Karpas-422 (cell line): Measurements from ENCODE around the gene FMNL2. TPM values are rescaled to one million over a fixed set of nuclear protein-coding genes. Genes with fewer than 3 reads are reported as not detected.
"Not testable (repeated sequence)": the region's sequence is repeated elsewhere in the genome, so short reads cannot be mapped to it uniquely, and the experiment has no call there.

Experiments
- DNase-seq: peaks from one replicate; pipeline ENCODE4 v3.0.0-alpha.2; 2015
- H2AFZ ChIP-seq: fragments of 200-600 bp; sonication (generic); 2 replicates; pipeline ENCODE4 v1.6.1; 2014; ENCODE audit warnings: antibody characterized with exemption, low read length, mixed read lengths
- H3K27ac ChIP-seq: fragments of 200-600 bp; sonication (generic); 2 replicates; pipeline ENCODE4 v1.5.1; 2014; ENCODE audit warnings: mild to moderate bottlenecking, low read length, moderate library complexity
- H3K27me3 ChIP-seq: fragments of 200-600 bp; sonication (generic); 2 replicates; pipeline ENCODE4 v1.6.1; 2014; ENCODE audit warnings: low read length, mixed read lengths
- H3K36me3 ChIP-seq: fragments of 200-600 bp; sonication (generic); 2 replicates; pipeline ENCODE4 v1.6.1; 2014; ENCODE audit warnings: low read length, mixed read lengths; ENCODE audit not compliant: insufficient read depth
- H3K4me1 ChIP-seq: fragments of 200-600 bp; sonication (generic); 2 replicates; pipeline ENCODE4 v1.6.1; 2014; ENCODE audit warnings: mild to moderate bottlenecking, low read length, mixed read lengths
- H3K4me2 ChIP-seq: fragments of 200-600 bp; sonication (generic); 2 replicates; pipeline ENCODE4 v1.6.1; 2014; ENCODE audit warnings: low read length, low read depth, mild to moderate bottlenecking; ENCODE audit not compliant: poor library complexity, severe bottlenecking
- H3K4me3 ChIP-seq: fragments of 200-600 bp; sonication (generic); 2 replicates; pipeline ENCODE4 v1.5.1; 2014; ENCODE audit warnings: mild to moderate bottlenecking, antibody characterized with exemption, low read length, mixed read lengths
- H3K79me2 ChIP-seq: fragments of 200-600 bp; sonication (generic); 2 replicates; pipeline ENCODE4 v1.6.1; 2014; ENCODE audit warnings: mild to moderate bottlenecking, low read length, mixed read lengths
- H3K9ac ChIP-seq: fragments of 200-600 bp; sonication (generic); 2 replicates; pipeline ENCODE4 v1.6.0; 2014; ENCODE audit warnings: low read length
- H3K9me2 ChIP-seq: fragments of 200-600 bp; sonication (generic), shearing (Covaris generic); replicated peaks from 2 replicates; pipeline ENCODE4 v1.6.0; 2014; ENCODE audit warnings: mild to moderate bottlenecking, low read length, moderate library complexity; ENCODE audit not compliant: insufficient read depth
- H3K9me3 ChIP-seq: fragments of 300-700, 200-600 bp; sonication (generic); 2 replicates; pipeline ENCODE4 v1.6.1; 2014; ENCODE audit warnings: low read length, mixed read lengths
- H4K20me1 ChIP-seq: fragments of 200-600 bp; sonication (generic); 2 replicates; pipeline ENCODE4 v1.6.1; 2014; ENCODE audit warnings: mild to moderate bottlenecking, antibody characterized with exemption, low read length, low read depth; ENCODE audit not compliant: insufficient read depth
- total RNA-seq: library from RNA; depleted of rRNA; stranded (reverse); fragments of >200 nt; shearing (Covaris generic); gene quantifications from 2 replicates; pipeline ENCODE4 v1.2.3, GENCODE V29; 2014; ENCODE audit warnings: low replicate concordance

The FMNL2 gene
- total RNA-seq, 1 experiment from 2014 or later = 3.2 TPM

DNA sequence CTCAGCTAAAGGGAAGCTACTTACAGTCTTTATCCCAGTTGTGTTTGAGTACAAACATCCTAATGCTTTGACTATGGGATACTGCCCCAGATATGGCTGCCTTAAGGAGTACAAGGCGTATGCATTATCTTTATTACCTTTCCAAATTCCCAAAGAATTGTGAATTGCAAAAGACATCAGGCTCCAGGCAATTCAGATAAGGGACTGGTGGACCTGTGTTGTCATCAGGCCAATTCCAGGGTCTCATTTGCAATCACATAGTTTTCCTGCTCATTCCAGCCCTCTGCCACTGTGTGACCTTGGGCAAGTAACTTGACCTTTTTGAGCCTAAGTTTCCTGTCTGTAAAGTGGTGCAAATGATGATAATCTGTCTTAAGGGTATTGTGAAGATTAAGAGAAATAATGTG, 137.5 kb downstream of the FMNL2 start:
- Histone ChIP-seq H3K27ac (no peak overlapping the region), H3K9me3 (no peaks in the 10 kb centered on the region), H3K9ac (no peak overlapping the region), H4K20me1 (no peaks in the 10 kb centered on the region), H2AFZ (no peak overlapping the region), H3K79me2 (no peaks in the 10 kb centered on the region), H3K4me3 (no peak overlapping the region), H3K27me3 (no peaks in the 10 kb centered on the region), H3K9me2 (no peaks in the 10 kb centered on the region), H3K36me3 (no peaks in the 10 kb centered on the region), H3K4me1 (peaks cover 7% of the 10 kb centered on the region), H3K4me2 (no peak overlapping the region)
- DNase-seq = no peak

DNA sequence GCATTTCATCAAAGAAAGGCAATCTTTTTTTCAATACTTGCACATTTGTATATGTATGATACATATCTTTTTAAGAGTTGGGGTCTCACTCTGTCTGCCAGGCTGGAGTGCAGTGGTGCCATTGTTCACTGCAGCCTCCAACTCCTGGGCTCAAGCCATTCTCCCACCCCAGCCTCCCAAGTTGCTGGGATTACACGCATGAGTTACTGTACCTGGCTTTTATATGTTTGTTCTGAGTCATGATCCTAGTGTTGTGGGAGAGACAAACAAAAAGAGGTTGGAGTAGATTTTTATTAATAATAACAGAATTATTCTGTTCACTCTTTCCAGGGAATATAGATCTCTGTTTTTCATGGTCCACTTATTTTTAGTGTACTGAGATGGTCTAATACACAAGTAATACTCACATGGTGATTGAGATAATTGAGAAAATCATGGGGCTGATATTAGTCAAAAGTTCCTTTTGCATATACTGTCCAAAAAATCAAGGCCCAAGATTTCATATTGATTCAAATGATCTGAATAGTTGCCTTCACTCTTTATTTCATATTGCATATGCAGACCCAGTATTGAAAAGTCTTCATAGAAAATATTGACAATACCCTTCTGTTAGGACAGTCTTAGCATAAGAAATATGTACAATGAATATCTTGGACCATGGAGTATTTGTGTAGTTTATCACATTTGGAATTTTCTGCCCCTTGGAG, 138.3 kb downstream of the FMNL2 start:
- Histone ChIP-seq H3K36me3 (no peaks in the 10 kb centered on the region), H3K9me3 (no peaks in the 10 kb centered on the region), H4K20me1 (no peaks in the 10 kb centered on the region), H3K4me2 (no peak overlapping the region), H3K4me3 (no peak overlapping the region), H3K9ac (no peak overlapping the region), H3K4me1 (peaks cover 7% of the 10 kb centered on the region), H3K79me2 (no peaks in the 10 kb centered on the region), H3K27ac (no peak overlapping the region), H3K9me2 (no peaks in the 10 kb centered on the region), H3K27me3 (no peaks in the 10 kb centered on the region), H2AFZ (no peak overlapping the region)
- no peak for DNase-seq

DNA sequence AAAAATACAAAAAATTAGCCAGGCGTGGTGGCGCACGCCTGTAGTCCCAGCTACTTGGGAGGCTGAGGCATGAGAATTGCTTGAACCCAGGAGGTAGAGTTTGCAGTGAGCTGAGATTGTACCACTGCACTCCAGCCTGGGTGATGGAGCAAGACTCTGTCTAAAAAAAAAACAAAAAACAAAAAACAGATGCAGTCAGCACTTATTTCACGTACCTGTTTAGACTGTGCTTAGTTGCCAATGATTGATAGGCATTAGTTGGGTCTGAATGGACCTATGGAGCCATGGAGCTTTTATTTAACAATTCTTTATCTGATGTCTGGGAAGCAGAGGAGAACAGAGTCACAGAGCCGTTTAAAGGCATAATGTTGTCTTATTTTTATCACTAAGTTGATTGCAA, 139.5 kb downstream of the FMNL2 start:
- not testable (repeated sequence) for H3K27me3 ChIP-seq, H3K79me2 ChIP-seq, DNase-seq, H3K9ac ChIP-seq, H3K4me2 ChIP-seq, H2AFZ ChIP-seq, H3K4me3 ChIP-seq, H3K36me3 ChIP-seq, H3K27ac ChIP-seq, H3K9me3 ChIP-seq, H3K4me1 ChIP-seq, H4K20me1 ChIP-seq, H3K9me2 ChIP-seq

DNA sequence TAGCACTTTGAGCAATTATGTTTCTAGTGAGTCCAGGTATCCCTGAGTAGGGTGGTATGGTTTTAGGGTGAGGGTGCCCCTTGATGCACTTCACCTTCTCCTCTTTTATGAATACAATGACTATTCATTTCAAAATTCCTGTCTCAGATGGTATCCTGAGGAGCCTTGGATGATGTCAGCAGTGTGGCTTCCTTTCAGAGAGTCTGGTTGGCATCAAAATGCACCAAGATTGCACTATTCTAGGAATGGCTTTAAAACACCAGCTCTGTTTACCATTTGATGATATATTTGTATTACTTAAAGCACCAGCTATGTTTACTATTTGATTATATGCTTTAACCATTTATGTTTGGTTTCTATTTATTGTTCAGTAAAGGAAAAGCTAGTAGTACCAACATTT, 141.0 kb downstream of the FMNL2 start:
- Histone ChIP-seq H3K4me2 (no peak overlapping the region), H3K36me3 (no peaks in the 10 kb centered on the region), H3K27me3 (no peaks in the 10 kb centered on the region), H3K4me3 (no peak overlapping the region), H3K4me1 (no peaks in the 10 kb centered on the region), H3K9me2 (no peaks in the 10 kb centered on the region), H3K27ac (no peak overlapping the region), H3K79me2 (no peaks in the 10 kb centered on the region), H4K20me1 (no peaks in the 10 kb centered on the region), H2AFZ (no peak overlapping the region), H3K9me3 (no peaks in the 10 kb centered on the region), H3K9ac (no peak overlapping the region)
- DNase-seq = no peak

DNA sequence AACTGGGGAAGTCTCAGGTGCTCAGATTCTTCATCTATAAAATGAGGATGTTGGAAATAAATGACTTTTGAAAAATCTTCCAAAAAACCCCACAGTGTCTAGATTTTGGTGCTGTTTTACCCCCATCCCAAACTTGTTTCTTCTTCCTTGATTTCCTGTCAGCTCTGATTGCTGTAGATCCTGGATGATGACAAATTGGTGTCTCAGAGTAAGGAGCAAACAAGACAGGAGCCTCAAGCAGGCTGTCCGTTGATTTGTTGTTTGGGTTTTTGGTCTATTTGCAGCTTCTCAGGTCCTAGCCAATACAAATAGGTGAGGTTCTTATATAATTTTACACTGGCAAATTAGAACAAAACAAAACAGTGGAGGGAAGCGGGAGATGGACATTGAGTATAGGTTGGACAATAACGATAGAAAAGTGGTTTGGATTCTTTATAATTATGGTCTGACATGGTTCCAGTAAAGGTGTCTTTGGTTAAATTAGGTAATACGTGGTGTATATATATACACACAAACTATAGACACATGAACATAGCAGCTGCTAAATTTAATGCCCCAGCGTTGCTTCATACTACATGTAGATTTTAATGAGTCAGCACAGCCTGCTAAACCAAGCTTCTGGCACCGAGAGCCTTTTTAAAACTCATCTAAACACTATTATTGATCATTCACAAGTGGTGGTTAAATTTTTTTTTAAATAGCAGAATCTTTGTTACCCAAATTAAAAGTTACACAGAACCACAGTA, 142.5 kb downstream of the FMNL2 start:
- Histone ChIP-seq H3K4me1 (no peaks in the 10 kb centered on the region), H3K27me3 (no peaks in the 10 kb centered on the region), H3K9me3 (no peaks in the 10 kb centered on the region), H3K9me2 (no peaks in the 10 kb centered on the region), H3K4me2 (no peak overlapping the region), H2AFZ (no peak overlapping the region), H3K9ac (no peak overlapping the region), H3K79me2 (no peaks in the 10 kb centered on the region), H3K27ac (no peak overlapping the region), H3K4me3 (no peak overlapping the region), H3K36me3 (no peaks in the 10 kb centered on the region), H4K20me1 (no peaks in the 10 kb centered on the region)
- no peak for DNase-seq

DNA sequence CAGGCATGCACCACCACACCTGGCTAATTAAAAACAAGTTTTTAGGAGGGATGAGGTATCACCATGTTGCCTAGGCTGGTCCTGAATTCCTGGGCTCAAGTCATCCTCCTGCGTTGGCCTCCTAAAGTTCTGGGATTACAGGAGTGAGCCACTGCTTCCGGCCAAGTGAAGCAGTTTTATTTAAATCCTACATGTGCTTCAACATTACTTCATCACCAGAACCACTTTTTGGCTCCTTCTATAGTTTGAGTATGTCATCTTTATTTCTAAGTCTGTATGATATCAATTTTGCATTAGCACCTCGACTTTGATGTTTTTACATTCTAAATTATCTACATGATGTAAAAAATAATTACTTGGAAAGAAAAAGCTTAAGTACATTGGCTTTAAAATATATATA, 144.3 kb downstream of the FMNL2 start:
- Histone ChIP-seq H4K20me1 (no peaks in the 10 kb centered on the region), H3K4me2 (no peak overlapping the region), H3K9ac (no peak overlapping the region), H3K36me3 (no peaks in the 10 kb centered on the region), H3K27me3 (no peaks in the 10 kb centered on the region), H3K79me2 (no peaks in the 10 kb centered on the region), H2AFZ (no peak overlapping the region), H3K9me3 (no peaks in the 10 kb centered on the region), H3K4me1 (no peaks in the 10 kb centered on the region), H3K9me2 (no peaks in the 10 kb centered on the region), H3K4me3 (no peak overlapping the region), H3K27ac (no peak overlapping the region)
- DNase-seq = no peak

DNA sequence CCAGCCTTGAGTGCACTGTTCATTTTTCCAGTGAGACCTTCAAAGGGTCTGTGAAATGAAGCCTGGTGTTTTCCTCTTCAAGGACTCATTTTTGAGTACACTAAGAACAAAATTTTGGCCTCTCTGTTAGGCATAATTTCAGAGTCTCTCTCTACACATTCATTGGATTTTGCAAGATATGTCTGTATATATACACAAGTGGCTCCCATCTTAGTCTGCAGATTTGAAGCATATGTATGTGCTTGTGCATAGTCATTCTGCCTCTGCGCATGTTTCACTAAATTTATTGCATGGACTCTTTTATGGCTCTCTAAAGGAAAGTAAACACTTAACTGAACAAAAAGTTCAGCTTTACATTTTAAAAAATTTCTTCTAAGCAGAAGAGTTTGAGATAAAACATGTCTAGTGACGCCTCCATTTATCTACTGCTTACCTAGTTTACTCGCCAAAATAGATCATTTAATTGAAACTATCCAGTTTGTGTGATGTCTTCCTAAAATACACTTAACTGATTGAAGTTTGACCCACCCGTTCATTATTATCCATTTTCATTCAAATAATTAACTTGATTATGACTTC, 145.9 kb downstream of the FMNL2 start:
- Histone ChIP-seq H3K79me2 (no peaks in the 10 kb centered on the region), H3K9me2 (no peaks in the 10 kb centered on the region), H3K4me2 (no peak overlapping the region), H4K20me1 (no peaks in the 10 kb centered on the region), H3K4me3 (no peak overlapping the region), H3K4me1 (no peaks in the 10 kb centered on the region), H3K36me3 (no peaks in the 10 kb centered on the region), H3K27ac (no peak overlapping the region), H3K9ac (no peak overlapping the region), H3K27me3 (no peaks in the 10 kb centered on the region), H2AFZ (no peak overlapping the region), H3K9me3 (no peaks in the 10 kb centered on the region)
- no peak for DNase-seq

DNA sequence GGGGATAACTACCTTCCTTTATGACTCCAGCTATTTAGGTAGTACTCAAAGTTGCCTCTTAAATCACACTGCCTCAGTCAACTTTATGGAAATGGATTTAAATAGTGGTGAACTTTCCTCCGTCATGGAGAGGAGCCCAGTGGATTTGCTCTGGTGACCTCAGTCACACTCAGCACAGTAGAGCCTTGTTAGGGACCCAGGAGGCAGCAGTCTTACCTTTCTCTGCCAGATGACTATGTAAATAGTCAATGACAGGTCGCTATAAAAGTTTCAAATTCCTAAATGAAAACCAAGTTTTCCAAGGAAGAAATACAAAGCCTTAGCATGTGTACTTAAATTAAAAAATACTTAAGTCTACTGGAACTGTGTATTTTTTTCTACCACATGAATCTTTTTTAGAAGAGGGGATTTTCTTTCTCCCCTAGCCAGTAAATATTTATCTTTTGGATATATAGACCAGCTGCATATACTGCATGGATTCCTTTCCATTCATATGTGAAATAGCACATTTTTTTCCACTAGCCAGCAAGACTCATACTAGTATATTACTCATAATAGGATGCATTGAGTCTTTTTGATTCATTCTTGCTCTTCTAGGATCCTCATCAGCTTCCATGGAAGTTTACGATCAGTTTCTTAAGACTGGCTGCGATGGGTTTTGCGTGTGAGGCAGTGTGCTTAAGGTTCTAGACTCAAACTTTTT, 147.1 kb downstream of the FMNL2 start:
- Histone ChIP-seq H3K36me3 (no peaks in the 10 kb centered on the region), H3K27ac (no peak overlapping the region), H3K4me1 (no peaks in the 10 kb centered on the region), H3K9me3 (no peaks in the 10 kb centered on the region), H3K79me2 (no peaks in the 10 kb centered on the region), H4K20me1 (no peaks in the 10 kb centered on the region), H3K4me3 (no peak overlapping the region), H3K27me3 (0 out of 2 replicates have a peak, but pooled peaks cover 3% of the 10 kb centered on the region), H3K9me2 (no peaks in the 10 kb centered on the region), H2AFZ (no peak overlapping the region), H3K9ac (no peak overlapping the region), H3K4me2 (no peak overlapping the region)
- no peak for DNase-seq
